Gastrocnemius medialis (tissue), 4 donors: ENCODE results near the gene RPL13. TPM values are rescaled to one million over a fixed set of nuclear protein-coding genes. Genes with fewer than 3 reads are reported as not detected.
A peak's percentile ranks its signal among the peaks of the same experiment; 100 is the strongest.

ENCODE experiments used
- ATAC-seq, 2 donors: fragments of 150-250 bp; one replicate each; pipeline ENCODE4 v1.9.1; 2016
- DNase-seq, 2 donors: peaks; one replicate each; pipeline ENCODE4 v3.0.0-alpha.2; 2019
- H3K27ac ChIP-seq, 4 donors: fragments of 200-600 bp; sonication (generic); 1 replicate in 1 of 4; 2 replicates in 3 of 4; pipeline ENCODE4 v1.5.1; 2016 to 2018; ENCODE audit warnings: mild to moderate bottlenecking in 2 of 4, moderate library complexity in 1 of 4
- H3K27me3 ChIP-seq, 3 donors: fragments of 200-600 bp; sonication (generic) in 2 of 3; 1 replicate in 1 of 3; 2 replicates in 2 of 3; pipeline versions ENCODE4 v1.5.1 to v1.6.0; 2016 to 2019; ENCODE audit warnings: mild to moderate bottlenecking in 1 of 3, moderate library complexity in 1 of 3
- H3K36me3 ChIP-seq, 2 donors: fragments of 200-600 bp; sonication (generic) in 1 of 2; one replicate each; pipeline ENCODE4 v1.5.1; 2017 to 2018
- H3K4me1 ChIP-seq, 2 donors: fragments of 200-600 bp; sonication (generic) in 1 of 2; one replicate each; pipeline ENCODE4 v1.5.1; 2016 to 2017; ENCODE audit warnings: mild to moderate bottlenecking in 2 of 2
- H3K4me3 ChIP-seq, 4 donors: fragments of 200-600 bp; sonication (generic) in 3 of 4; 1 replicate in 1 of 4; 2 replicates in 3 of 4; pipeline ENCODE4 v1.5.1; 2016 to 2019; ENCODE audit warnings: mild to moderate bottlenecking in 2 of 4
- H3K9me3 ChIP-seq, 3 donors: fragments of 200-600 bp; sonication (generic) in 2 of 3; 1 replicate in 1 of 3; 2 replicates in 2 of 3; pipeline ENCODE4 v1.5.1; 2016 to 2019
- CTCF ChIP-seq, 5 experiments: fragments of 450-650 bp in 3 of 5; fragments of 200-600 bp in 2 of 5; sonication (generic) in 2 of 5; IDR thresholded peaks in 4 of 5; conservative IDR thresholded peaks in 1 of 5; 1 replicate in 4 of 5; 2 replicates in 1 of 5; pipeline ENCODE4 v1.5.1; 2016 to 2019; ENCODE audit warnings: antibody characterized with exemption in 5 of 5, mild to moderate bottlenecking in 3 of 5, moderate library complexity in 3 of 5
- POLR2A ChIP-seq, 2 donors: fragments of 450-650 bp; IDR thresholded peaks; one replicate each; pipeline ENCODE4 v1.6.1; 2017; ENCODE audit warnings: antibody characterized with exemption in 2 of 2, mild to moderate bottlenecking in 2 of 2, moderate library complexity in 2 of 2
- in situ Hi-C, 4 donors: fragments of 200-750 bp; cut with MboI; loops; one replicate each; pipeline versions ENCODE4 v1.15.0 to v1.8.0; 2017; ENCODE audit warnings: low sequenced_read_pairs in 4 of 4
- intact Hi-C: fragments of 100-400 bp; cut with DNase I; formaldehyde crosslinking; loops from one replicate; pipeline ENCODE4 v1.15.1; 2023; ENCODE audit warnings: low total_unique reads
- total RNA-seq, 4 donors: library from RNA; depleted of rRNA; stranded (reverse); fragments of >200 nt; gene quantifications; one replicate each; pipeline versions ENCODE4 v1.1.0 to v1.2.3, GENCODE V29; 2016

RPL13 gene
- total RNA-seq, 4 donors from 2014 or later = 4,295 to 5,889 (median 4,806) TPM

- no peak overlapping the region for H3K27ac ChIP-seq
- intact Hi-C loops (no loop called here), in situ Hi-C loops (no loop called here)
- peaks cover 55 to 71% (median 57%) of the 10 kb centered on the region in 3 donors for H3K27me3 ChIP-seq
- no peak for TF ChIP-seq POLR2A (IDR thresholded peaks at IDR 0.05)
- TF ChIP-seq CTCF (IDR thresholded peaks at IDR 0.05 in 4 of 5, conservative IDR thresholded peaks at IDR 0.05 in 1 of 5) = no peak
- H3K4me1 ChIP-seq = peaks cover 0 to 3% of the 10 kb centered on the region in 2 donors
- ATAC-seq (no peak), DNase-seq (no peak)
- H3K9me3 ChIP-seq = no peaks in the 10 kb centered on the region
- peak overlapping the region in 1 of 4 donors; percentile 31 for H3K4me3 ChIP-seq
- no peaks in the 10 kb centered on the region for H3K36me3 ChIP-seq
Measured at GRCh38 chr16:89573826-89574680, 13.6 kb downstream of the RPL13 start.

- intact Hi-C loops = no loop called here
- H3K4me1 ChIP-seq = peaks cover 0 to 3% of the 10 kb centered on the region in 2 donors
- H3K27ac ChIP-seq = no peak overlapping the region
- peaks cover 52 to 64% (median 53%) of the 10 kb centered on the region in 3 donors for H3K27me3 ChIP-seq
- DNase-seq (no peak), ATAC-seq (no peak)
- H3K9me3 ChIP-seq = no peaks in the 10 kb centered on the region
- no peaks in the 10 kb centered on the region for H3K36me3 ChIP-seq
- no peak for TF ChIP-seq POLR2A (IDR thresholded peaks at IDR 0.05)
- TF ChIP-seq CTCF (IDR thresholded peaks at IDR 0.05 in 4 of 5, conservative IDR thresholded peaks at IDR 0.05 in 1 of 5) = peak in 4 of 5 experiments; percentile 18 to 39 (median 28)
- peak overlapping the region in 3 of 4 donors; percentile 26 to 31 (median 28) for H3K4me3 ChIP-seq
- in situ Hi-C loops = no loop called here
Measured at GRCh38 chr16:89574681-89575246, 14.3 kb downstream of the RPL13 start.

GRCh38 chr16:89575247-89576152 lies 15.0 kb downstream of the RPL13 start, which contains the start of gene CPNE7:
Gene CPNE7 (plus strand): TSS chr16:89575758. CDS start chr16:89575898, 140 bp downstream.
- Histone ChIP-seq H3K27ac (no peak within 1 kb of the TSS), H3K27me3 (peaks cover 45 to 56% (median 45%) of the 10 kb centered on the region in 3 donors), H3K36me3 (no peaks in the 10 kb centered on the region), H3K4me1 (peaks cover 0 to 3% of the 10 kb centered on the region in 2 donors), H3K4me3 (peak within 1 kb of the TSS in 3 of 4 donors; percentile 26 to 31 (median 28)), H3K9me3 (no peaks in the 10 kb centered on the region)
- intact Hi-C loops = no loop called here
- in situ Hi-C loops = no loop called here
- ATAC-seq (no peak), DNase-seq (no peak)
- no peak for TF ChIP-seq CTCF (IDR thresholded peaks at IDR 0.05 in 4 of 5, conservative IDR thresholded peaks at IDR 0.05 in 1 of 5)
- no peak for TF ChIP-seq POLR2A (IDR thresholded peaks at IDR 0.05)

- H3K36me3 ChIP-seq = no peaks in the 10 kb centered on the region
- intact Hi-C loops (no loop called here), in situ Hi-C loops (no loop called here)
- no peak overlapping the region for H3K27ac ChIP-seq
- H3K4me1 ChIP-seq = peaks cover 0 to 3% of the 10 kb centered on the region in 2 donors
- no peak overlapping the region for H3K4me3 ChIP-seq
- peaks cover 42 to 56% (median 45%) of the 10 kb centered on the region in 3 donors for H3K27me3 ChIP-seq
- TF ChIP-seq CTCF (IDR thresholded peaks at IDR 0.05 in 4 of 5, conservative IDR thresholded peaks at IDR 0.05 in 1 of 5) = no peak
- no peak for TF ChIP-seq POLR2A (IDR thresholded peaks at IDR 0.05)
- DNase-seq = no peak
- no peaks in the 10 kb centered on the region for H3K9me3 ChIP-seq
- no peak for ATAC-seq
Measured at GRCh38 chr16:89576153-89577054, 15.9 kb downstream of the RPL13 start.
